LNCaP clone FGC (cell line): ENCODE results near the gene LRRC4B.

ENCODE experiments used
- DNase-seq: peaks from one replicate; pipeline ENCODE4 v3.0.0-alpha.2; 2011; ENCODE audit warnings: low read depth
- H3K4me3 ChIP-seq: 2 replicates; pipeline ENCODE4 v1.5.1; 2011; ENCODE audit warnings: mild to moderate bottlenecking, low read depth, low read length, control low read depth
- TF ChIP-seq, protein P1 (sequence below): IDR thresholded peaks from 2 replicates; pipeline ENCODE4 v1.5.1; 2012; ENCODE audit warnings: mild to moderate bottlenecking; ENCODE audit not compliant: control insufficient read depth, insufficient read depth; ENCODE audit errors: extremely low read depth

LRRC4B gene

DNA sequence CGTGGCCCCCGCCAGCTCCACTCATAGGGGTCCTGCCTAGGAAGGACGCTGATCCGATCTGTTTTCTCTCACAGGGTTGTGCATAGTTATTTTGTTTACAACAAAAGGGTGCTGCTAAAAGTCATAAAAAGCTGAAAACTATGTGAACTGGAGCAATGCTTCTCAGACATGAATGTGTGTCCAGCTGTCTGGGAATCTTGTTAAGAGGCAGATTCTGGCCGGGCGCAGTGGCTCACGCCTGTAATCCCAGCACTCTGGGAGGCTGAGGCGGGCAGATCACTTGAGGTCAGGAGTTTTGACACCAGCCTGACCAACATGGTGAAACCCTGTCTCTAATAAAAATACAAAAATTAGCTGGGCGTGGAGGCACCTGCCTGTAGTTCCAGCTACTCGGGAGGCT is 8.6 kb downstream of the LRRC4B start:
- TF ChIP-seq, protein P1, sequence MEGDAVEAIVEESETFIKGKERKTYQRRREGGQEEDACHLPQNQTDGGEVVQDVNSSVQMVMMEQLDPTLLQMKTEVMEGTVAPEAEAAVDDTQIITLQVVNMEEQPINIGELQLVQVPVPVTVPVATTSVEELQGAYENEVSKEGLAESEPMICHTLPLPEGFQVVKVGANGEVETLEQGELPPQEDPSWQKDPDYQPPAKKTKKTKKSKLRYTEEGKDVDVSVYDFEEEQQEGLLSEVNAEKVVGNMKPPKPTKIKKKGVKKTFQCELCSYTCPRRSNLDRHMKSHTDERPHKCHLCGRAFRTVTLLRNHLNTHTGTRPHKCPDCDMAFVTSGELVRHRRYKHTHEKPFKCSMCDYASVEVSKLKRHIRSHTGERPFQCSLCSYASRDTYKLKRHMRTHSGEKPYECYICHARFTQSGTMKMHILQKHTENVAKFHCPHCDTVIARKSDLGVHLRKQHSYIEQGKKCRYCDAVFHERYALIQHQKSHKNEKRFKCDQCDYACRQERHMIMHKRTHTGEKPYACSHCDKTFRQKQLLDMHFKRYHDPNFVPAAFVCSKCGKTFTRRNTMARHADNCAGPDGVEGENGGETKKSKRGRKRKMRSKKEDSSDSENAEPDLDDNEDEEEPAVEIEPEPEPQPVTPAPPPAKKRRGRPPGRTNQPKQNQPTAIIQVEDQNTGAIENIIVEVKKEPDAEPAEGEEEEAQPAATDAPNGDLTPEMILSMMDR, result no peak
- H3K4me3 ChIP-seq, result no peak overlapping the region
- no peak for DNase-seq

DNA sequence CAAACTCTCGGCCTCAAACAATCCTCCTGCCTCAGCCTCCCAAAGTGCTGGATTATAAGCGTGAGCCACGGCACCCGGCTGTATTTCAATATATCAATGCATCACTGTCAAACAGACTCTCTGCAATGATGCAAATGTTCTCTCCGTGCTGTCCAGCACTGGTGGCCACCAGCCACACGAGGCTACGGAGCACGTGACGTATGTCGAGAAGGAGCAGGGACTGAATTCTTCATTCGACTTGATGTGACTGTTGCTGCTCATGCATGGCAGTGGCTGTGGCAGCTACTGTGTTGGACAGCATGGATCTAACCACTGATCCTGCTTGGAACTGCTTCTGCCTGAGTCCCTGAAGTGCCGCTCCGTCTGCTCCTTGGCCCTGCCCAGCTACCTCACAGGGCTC is 9.8 kb downstream of the LRRC4B start:
- DNase-seq, result no peak
- H3K4me3 ChIP-seq, result no peak overlapping the region
- TF ChIP-seq, protein P1, result no peak

DNA sequence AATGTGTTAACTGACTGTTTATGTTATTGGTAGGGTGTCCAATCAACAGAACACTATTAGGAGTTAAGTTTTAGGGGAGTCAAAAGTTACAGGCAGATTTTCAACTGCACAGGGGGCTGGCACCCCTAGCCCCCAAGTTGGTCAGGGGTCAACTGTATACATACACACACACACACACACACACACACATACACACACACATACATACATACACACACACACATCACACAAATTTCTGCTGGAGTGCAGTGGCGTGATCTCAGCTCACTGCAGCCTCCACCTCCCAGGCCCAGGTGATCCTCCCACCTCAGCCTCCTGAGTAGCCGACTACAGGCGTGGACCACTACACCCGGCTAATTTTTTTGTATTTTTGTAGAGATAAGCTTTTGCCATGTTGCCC is 10.2 kb downstream of the LRRC4B start:
- DNase-seq, result no peak
- H3K4me3 ChIP-seq, result no peak overlapping the region
- TF ChIP-seq, protein P1, result no peak

DNA sequence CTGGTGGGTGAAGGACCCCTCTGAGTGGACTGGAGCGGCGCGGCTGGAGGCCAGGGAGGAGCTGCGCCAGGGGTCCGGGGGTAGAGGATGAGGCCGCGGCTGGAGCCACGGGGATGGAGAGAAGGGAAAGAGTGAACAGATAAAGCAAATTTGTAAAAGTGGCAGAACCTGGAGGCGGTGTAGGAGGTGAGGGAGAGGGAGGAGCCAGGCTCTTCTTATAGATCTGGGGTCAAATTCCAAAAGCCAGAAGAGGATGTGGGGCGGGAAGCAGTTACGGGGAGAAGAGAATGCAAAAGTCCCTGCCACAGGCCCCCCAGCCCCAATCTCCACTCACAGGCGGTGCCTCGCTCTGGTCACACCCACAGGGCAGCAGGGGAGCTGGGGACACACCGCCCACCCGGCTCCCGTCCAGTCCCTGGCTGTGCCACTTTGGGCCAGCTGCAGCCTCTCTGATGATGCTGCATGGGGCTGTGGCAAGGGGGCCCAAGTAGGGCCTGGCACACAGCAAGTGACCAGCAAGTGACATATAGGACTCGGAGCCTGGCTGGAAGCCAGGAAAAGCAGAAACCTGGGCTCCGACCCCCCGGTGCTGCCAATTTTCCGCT is 11.1 kb downstream of the LRRC4B start:
- no peak overlapping the region for H3K4me3 ChIP-seq
- TF ChIP-seq, protein P1, result no peak
- no peak for DNase-seq

DNA sequence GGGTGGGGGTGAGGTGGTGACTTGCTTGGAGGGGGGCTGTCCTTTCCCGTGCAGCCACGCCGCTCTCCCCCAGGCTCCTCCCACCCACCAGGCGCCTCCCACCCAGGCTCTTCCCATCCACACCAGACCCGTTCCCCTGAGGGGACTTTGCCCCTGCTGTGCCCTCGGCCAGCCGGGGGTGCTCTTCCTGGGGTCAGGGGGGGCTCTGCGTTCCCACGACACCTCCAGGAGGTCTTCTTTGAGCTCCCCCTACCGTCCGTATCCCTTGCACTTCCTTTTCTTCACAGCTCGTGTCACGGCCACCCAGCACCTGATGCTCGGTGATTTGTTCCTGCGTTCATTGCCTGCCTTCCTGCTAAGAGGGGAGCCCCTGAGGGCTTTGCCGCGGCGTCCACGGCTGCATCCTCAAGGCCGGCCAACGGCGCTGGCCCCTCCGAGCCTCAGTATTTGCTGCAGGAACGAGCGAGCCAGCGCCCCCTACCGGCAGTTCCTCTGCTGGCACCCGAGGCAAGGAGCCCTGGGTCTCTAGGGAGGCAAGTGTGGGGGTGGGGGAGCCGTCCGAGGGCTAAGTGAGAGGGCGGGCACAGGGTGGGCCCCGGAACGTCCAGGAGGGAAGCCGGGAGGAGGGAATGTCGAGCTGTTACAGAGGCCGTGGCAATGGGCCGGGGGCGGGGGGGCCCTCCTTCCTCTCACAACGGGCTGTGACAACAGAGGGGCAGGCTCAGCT is 11.8 kb downstream of the LRRC4B start:
- DNase-seq, result peak; percentile 7
- TF ChIP-seq, protein P1, result peak; percentile 86
- H3K4me3 ChIP-seq, result peak overlapping the region; percentile 42

DNA sequence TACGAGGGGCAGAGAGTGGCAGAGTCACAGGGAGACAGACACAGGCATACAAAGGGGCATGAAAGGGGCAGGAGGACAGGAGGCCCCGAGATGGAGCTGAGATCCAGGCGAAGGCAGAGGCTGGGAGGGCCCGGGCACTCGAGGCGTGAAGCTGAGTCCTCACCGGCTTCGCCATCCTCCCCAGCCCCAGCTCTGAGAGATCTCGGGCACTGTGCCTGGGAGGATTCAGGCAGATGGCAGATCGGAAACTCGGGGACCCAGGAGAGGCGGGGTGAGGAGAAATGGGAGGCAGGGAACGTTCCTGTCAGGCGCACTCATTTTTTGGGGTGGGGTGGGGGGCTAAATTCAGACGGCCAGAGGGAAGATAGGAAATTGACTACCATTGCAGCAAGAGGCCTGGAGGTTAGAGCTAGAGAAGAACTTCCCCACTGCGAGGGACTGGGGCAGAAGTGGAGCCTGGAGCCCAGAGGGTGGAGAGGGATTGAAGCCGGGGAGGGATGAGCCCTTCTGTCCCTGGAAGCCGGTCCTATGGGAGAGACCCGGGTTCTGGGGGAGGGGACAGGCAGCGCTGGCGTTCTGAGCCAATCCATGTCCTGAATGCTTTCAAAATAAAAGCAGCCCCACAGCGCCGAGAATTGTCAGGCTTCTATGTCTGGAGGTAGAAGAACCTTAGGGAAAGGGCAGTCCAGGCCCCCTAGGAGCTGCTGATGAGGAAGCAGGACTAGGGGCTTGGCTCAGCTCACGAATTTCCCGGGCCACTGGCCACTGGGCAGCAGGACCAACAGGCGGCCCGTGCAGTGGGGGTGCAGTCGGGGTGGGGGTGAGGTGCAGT is 12.6 kb downstream of the LRRC4B start:
- H3K4me3 ChIP-seq, result no peak overlapping the region
- TF ChIP-seq, protein P1, result no peak
- DNase-seq, result no peak
